Measurements from ENCODE around the gene IGFN1. TPM values are rescaled to one million over a fixed set of nuclear protein-coding genes. Genes with fewer than 3 reads are reported as not detected.

The IGFN1 gene
- total RNA-seq, 4 donors from 2014 or later: not detected

DNA sequence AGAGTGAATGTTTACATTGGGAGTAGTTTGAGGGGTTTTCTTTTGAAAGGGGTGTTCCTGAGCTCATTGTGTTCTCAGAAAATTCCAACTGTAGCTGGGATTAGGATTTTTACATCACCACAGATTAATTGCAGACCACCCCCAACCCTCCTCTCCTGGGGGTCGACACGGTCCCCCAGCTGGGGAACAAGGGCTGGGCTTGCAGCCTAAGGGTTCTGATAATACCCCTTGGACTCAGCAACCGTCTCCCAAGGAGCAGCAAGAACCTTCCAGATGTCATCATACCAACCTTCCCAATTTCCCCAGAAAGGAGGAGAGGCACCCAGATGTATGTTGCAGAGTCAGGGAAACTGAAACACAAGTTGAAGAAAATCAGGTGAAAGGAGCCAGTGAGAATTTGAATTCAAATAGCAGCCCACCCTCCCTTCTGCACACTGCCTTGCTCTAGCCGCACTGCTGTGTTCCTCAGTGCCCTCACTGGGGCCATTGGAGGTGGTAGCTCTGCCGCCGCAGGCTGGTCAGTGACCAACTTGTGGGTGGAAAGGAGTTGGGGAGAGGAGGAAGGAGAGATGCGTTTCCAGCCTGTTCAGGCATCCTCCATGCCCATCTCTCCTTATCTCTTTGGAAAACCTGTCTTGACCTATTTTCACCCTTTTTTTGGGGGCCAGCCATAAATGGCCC is 14.7 kb upstream of the IGFN1 start:
- Histone ChIP-seq H3K27ac (no peak overlapping the region), H3K4me3 (no peak overlapping the region), H3K4me1 (peaks cover 0 to 16% (median 4%) of the 10 kb centered on the region in 3 donors), H3K9me3 (no peaks in the 10 kb centered on the region), H3K36me3 (no peaks in the 10 kb centered on the region), H3K27me3 (peaks cover 0 to 23% (median 0%) of the 10 kb centered on the region in 4 donors)
- no peak for TF ChIP-seq POLR2A (IDR thresholded peaks at IDR 0.05)
- TF ChIP-seq, protein P1, sequence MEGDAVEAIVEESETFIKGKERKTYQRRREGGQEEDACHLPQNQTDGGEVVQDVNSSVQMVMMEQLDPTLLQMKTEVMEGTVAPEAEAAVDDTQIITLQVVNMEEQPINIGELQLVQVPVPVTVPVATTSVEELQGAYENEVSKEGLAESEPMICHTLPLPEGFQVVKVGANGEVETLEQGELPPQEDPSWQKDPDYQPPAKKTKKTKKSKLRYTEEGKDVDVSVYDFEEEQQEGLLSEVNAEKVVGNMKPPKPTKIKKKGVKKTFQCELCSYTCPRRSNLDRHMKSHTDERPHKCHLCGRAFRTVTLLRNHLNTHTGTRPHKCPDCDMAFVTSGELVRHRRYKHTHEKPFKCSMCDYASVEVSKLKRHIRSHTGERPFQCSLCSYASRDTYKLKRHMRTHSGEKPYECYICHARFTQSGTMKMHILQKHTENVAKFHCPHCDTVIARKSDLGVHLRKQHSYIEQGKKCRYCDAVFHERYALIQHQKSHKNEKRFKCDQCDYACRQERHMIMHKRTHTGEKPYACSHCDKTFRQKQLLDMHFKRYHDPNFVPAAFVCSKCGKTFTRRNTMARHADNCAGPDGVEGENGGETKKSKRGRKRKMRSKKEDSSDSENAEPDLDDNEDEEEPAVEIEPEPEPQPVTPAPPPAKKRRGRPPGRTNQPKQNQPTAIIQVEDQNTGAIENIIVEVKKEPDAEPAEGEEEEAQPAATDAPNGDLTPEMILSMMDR (IDR thresholded peaks at IDR 0.05): no peak
- DNase-seq: no peak
- WGBS, 2 donors: 84 to 94% methylated on average over 5 of the region's 7 CpGs
- intact Hi-C loops (cut with DNase I): no loop called here

DNA sequence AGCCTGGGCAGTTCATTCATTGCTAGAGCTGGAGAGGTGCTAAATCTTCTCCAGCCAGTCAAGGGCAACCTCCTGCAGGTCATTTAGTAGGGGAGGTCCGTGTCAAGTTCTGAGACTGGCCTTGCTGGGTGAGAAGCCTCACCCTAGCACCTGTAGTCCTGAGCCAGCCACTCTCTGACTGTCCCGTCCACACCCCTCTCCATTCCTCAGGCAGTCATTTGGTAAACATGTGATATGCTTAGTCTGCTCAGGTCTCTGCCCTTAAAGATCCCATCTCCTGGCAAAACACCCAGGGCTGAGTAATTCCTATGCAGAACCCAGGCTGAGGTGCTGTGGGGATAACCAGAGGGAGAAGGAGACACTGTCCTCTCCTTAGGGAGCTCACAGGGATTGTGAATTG is 13.7 kb upstream of the IGFN1 start:
- Histone ChIP-seq H3K4me1 (peaks cover 0 to 7% (median 0%) of the 10 kb centered on the region in 3 donors), H3K36me3 (no peaks in the 10 kb centered on the region), H3K4me3 (no peak overlapping the region), H3K9me3 (no peaks in the 10 kb centered on the region), H3K27me3 (peaks cover 0 to 32% (median 0%) of the 10 kb centered on the region in 4 donors), H3K27ac (peak overlapping the region in 1 of 4 donors; percentile 39)
- intact Hi-C loops (cut with DNase I): no loop called here
- TF ChIP-seq, protein P1 (IDR thresholded peaks at IDR 0.05): no peak
- no peak for TF ChIP-seq POLR2A (IDR thresholded peaks at IDR 0.05)
- WGBS, 2 donors: 56 to 57% methylated on average over 2 of the region's 2 CpGs
- no peak for DNase-seq

DNA sequence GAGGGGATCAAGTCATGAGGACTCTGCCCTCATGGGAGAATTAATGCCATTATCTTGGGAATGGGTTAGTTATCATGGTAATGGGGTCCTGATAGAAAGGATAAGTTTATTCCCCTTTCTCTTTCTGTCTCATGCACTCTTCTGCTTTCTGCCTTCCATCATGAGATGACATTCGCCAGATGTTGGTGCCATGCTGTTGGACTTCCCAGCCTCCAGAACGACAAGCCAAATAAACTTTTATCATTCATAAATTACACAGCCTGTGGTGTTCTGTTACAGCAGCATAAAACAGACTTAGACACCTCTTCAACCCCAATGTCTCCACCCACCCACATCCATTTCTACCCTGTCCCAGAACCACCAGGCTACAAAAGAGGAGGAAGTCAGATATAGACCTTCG is 11.9 kb upstream of the IGFN1 start:
- 56 to 58% methylated on average over 3 of the region's 3 CpGs for WGBS, 2 donors

DNA sequence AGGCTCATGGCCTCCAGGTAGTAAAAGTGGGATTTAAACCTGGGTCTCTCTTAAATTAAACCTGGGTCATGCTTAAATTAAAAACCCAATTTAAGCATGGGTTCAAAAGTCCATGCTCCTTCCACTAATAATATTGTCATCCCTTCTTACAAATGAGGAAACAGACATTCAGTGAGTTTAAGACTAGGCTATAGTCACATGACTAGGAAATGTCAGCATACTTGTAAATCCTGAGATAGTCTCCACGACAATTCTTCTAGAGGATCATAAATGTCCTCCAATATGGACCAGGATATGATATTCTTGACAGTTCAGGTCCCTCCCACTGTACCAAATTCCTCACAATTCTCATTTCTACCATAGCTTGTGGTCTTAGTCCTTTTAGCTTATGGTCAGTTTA is 10.5 kb upstream of the IGFN1 start:
- no peak for TF ChIP-seq POLR2A (IDR thresholded peaks at IDR 0.05)
- TF ChIP-seq, protein P1 (IDR thresholded peaks at IDR 0.05): no peak
- H3K36me3 ChIP-seq: no peaks in the 10 kb centered on the region
- WGBS, 2 donors: 50 to 71% methylated on average over 1 of the region's 1 CpG

More for the DNA sequence above, 11.9 kb upstream of the IGFN1 start:
- H3K9me3 ChIP-seq: no peaks in the 10 kb centered on the region
- no peak overlapping the region for H3K27ac ChIP-seq
- TF ChIP-seq, protein P1 (IDR thresholded peaks at IDR 0.05): no peak
- TF ChIP-seq POLR2A (IDR thresholded peaks at IDR 0.05): no peak
- intact Hi-C loops (cut with DNase I): no loop called here
- peaks cover 0 to 50% (median 0%) of the 10 kb centered on the region in 4 donors for H3K27me3 ChIP-seq
- H3K4me3 ChIP-seq: no peak overlapping the region
- no peaks in the 10 kb centered on the region for H3K36me3 ChIP-seq
- no peak for DNase-seq
- peaks cover 0 to 7% (median 0%) of the 10 kb centered on the region in 3 donors for H3K4me1 ChIP-seq

DNA sequence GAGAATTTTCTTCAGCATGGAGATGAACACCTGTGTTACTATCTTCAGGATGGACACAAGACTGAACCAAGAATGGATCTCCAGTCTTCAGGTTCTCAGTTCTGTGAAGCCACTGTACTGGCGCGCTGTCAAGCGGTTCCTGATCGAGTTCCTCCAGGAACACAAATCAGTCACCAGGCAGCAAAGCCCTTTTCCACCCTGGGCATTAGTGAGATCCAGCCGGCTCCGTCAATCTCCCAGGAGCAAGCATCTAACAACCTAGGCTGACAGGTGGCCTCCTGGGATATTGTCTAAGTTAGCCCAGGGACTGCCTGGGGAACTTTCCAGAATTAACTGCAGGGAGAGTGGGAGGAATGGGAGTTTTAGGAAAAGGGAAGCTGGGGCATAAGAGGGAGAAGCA is 9.7 kb upstream of the IGFN1 start:
- no peak for DNase-seq
- peaks cover 0 to 60% (median 0%) of the 10 kb centered on the region in 4 donors for H3K27me3 ChIP-seq
- intact Hi-C loops (cut with DNase I): no loop called here
- 94 to 100% methylated on average over 3 to 4 of the region's 6 CpGs for WGBS, 2 donors
- no peak overlapping the region for H3K27ac ChIP-seq
- TF ChIP-seq, protein P1 (IDR thresholded peaks at IDR 0.05): no peak
- no peak for TF ChIP-seq POLR2A (IDR thresholded peaks at IDR 0.05)
- H3K4me3 ChIP-seq: no peak overlapping the region
- no peaks in the 10 kb centered on the region for H3K9me3 ChIP-seq
- peaks cover 0 to 7% (median 0%) of the 10 kb centered on the region in 3 donors for H3K4me1 ChIP-seq
- H3K36me3 ChIP-seq: no peaks in the 10 kb centered on the region

More for the DNA sequence above, 10.5 kb upstream of the IGFN1 start:
- no peak overlapping the region for H3K27ac ChIP-seq
- peaks cover 0 to 58% (median 0%) of the 10 kb centered on the region in 4 donors for H3K27me3 ChIP-seq
- DNase-seq: no peak
- peaks cover 0 to 7% (median 0%) of the 10 kb centered on the region in 3 donors for H3K4me1 ChIP-seq
- H3K9me3 ChIP-seq: no peaks in the 10 kb centered on the region
- intact Hi-C loops (cut with DNase I): no loop called here
- H3K4me3 ChIP-seq: no peak overlapping the region

Data from esophagus squamous epithelium (tissue), 5 donors.